ENCODE measurements around the gene ATG4B.

ATG4B gene

DNA sequence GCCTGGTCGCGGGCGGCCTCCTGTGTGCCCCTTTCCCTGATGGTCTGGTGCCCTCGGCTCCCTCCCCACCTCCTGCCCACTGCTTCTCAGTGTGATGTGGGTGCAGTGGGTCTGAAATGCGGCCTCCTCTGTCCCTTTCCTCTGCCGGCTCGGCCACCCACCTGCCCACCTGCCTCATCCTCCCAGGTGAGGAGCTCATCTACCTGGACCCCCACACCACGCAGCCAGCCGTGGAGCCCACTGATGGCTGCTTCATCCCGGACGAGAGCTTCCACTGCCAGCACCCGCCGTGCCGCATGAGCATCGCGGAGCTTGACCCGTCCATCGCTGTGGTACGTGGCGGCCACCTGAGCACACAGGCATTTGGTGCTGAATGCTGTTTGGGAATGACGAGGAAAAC lies 30.9 kb downstream of the ATG4B start:
- DNase-seq = no peak

DNA sequence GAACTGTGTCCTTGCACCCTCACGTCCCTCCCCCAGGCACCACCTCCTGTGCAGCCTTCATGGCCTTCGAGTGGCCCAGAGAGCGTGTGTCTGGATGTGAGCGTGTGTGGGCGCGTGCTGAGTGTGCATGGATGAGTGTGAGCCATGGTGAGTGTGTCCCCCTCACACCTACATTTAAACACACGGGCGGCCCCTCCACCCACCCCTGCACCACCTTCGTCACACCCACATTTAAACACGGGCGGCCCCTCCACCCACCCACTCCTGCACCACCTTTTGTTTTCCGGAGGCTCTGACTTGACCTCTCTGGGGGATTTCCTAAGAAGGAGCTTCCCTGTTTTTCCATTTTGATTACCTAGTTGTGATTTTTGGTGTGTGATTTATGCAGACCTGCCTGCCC lies 31.3 kb downstream of the ATG4B start:
- DNase-seq = no peak

DNA sequence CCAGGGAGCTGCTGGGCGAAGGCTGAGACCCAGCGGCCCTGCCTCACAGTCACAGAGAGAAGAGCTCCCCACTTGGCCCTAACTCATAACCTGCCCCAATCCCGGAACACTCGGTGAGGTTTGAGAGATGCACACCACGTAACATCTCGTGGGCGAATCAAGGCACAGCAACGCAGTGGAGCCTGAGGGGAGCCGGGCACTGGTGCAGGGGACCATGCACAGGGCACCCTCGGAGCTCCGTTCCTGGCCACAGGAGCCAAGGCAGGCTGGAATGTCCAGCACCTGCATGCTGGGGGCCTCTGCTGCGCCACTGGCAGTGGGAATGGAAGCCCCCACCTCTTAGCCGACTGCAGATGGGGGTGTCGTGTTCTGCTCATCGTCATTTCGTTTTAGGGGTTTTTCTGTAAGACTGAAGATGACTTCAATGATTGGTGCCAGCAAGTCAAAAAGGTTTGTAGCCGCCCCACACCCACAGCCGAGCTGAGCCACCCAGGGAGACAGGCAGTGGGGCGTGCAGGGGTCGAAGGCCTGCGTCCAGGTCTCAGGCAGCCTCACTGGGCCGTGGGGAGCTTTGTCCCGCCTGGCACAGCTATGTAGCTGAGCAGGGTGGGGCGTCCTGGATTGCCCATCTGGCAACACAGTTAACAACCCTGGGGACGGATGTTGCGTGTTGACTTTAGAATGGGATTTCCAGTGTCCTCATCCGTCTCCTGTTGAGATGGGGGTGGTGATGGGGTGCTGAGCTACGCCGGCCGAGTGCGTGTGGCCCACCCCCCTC lies 33.0 kb downstream of the ATG4B start:
- no peak for DNase-seq

DNA sequence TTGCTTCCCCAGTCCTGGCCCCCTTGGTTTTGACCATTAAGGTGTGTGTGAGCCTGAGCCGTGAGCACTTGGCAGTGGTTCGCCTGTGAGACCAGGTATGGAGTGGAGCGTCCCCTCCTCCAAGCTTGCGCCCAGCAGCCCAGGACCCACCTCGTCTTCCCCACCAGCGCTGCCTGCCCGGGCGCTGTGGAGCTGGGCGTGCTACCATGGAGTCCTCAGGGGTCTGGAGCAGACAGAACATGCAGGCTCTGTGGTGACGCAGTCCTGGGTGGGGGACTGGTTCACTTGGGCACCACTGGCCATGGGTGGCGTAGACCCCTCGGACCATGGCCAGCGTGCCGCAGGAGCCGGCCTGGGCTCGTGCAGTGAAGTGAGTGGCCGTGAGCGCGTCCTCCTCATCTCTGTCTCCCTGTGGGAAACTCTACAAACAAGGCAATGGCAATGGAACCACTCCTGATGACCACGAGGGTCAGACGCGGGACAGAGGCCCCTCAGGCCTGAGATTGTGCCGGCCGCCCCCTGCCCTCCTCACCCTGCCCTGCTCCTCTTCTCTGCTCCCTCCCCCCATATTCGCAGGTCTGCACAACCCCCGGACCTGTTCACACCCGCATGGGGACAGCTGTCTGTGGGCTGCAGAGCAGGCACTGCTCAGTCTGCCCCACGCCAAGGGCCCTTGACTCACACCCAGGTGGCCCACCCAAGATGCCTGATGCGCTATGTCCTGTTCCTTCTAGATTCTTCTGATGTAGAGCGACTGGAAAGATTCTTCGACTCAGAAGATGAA lies 34.2 kb downstream of the ATG4B start:
- DNase-seq = no peak

DNA sequence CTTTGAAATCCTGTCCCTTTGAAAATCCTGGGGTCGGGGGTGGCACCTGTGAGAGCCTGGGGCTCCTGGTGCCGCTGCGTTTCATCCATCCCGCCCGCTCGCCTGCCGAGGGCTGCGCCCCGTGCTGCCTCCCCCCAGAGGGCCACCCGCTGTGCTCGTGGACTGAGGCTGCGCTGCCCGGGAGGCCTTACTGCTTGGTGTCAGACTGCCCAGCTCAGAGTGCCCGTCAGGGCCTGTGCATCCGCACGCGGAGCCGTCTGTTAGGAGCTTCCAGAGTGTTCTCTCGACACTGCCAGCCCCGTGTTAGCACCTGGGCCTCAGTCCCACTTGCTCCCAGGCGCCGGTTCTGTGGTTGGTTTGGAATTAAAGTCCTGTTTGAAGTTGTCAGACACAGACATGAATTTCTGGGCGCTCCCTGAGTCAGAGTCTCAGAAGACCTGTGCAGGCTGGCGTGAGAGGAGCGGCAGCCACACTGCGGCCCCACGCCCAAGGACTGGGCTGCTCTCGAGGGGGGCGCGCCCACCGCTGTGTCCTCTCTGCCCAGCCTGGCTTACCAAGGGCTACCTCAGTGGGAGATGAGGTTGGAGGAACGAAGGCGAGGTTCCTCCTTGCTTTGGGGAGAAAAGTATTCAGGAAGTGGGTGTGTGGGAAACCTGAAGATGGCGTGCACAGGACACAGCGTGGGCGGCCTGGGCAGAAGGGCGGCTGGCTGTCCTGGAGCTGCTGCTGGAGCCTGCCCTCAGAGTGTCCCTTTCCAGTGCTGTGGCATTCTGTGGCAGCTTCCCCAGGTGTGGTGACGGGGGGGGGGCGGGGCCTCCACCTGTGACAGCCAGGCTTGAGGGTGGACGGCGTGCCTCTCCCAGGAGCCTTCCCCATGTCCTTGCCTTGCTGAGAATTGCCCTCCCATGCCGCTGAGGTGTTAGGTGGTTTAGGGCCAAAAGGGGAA lies 35.0 kb downstream of the ATG4B start:
- DNase-seq = no peak

DNA sequence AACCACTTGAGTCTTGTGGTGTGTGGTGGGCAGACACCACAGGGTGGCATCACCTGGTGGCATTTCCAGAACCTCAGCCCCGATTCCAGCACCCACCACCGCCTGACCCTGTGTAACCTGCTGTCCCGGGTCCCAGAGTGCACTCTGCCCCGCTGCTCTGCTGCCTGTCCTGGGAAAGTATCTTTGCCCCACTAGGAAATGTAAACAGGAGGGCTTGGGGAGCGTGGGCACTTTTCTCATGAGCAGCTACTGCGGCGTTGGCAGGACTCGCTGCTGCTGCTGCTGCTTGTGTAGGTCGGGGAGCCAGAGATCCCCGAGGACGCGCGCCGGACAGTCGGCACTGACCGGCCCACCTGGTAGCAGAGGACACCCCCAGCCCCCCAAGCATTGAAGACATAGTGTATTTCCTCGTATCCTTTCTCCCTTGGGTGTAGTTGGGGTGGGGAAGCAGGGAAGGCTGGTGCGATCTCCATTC lies 35.7 kb downstream of the ATG4B start:
- no peak for DNase-seq

DNA sequence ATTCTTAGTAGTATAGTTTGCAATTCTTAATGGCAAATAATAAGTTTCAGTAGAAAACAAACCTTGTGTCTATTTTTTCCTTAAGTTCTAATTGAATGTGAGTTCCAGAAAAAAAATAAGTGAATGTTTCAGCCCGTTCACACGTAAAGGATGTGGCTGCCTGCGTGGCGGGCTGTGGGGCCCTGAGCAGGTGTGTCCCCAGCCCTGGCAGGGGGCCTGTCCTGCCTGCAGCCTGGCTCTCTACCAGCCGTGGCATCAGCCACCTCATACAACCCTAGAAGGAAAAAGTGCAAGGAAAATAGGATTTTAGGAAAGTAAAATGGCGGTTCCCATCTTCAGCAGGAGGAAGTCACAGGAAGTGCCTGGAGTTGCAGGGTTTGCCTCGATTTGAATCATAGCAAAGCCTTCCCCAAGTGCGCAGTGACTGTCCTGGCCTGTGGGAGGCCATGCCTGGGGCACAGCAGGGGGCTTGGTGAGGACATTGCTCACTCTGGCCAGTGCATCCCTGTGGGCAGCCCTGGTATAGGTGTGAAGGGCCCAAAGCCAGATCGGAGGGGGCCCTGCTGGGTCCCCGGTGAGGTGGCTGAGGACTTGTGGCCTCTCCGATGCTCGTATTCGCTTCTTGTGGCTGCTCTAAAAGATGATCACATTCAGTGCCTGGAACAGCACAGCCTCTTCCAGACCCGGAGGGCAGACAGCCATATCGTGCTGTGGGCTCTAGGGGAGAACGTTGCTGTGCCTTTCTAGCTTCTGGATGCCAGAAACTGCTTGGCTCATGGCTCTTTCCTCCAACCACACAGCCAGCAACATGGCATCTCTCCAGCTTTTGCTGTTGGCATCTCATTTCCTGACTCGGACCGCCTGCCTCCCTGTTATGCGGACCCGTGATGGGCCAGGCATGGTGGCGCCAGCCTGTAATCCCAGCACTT lies 36.6 kb downstream of the ATG4B start:
- no peak for DNase-seq

DNA sequence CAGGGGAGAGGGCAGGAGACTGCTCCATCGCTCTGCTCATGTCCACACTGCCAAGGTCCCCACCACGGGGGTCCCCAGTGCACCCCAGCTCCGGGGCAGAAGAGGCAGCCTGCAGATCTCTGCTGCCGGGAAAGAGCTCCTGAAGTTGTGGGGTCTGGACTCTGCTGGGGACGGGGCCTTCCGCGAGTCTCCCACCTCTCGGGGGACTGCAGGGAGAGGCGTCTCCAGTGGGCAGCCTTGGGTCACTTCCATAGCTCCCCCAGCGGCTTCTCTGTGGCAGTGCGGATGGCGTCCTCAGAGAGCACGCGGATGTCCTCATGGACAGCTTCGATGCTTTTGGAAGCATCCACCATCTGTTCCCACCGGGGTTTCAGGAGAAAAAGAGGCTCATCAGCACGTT lies 38.4 kb downstream of the ATG4B start:
- DNase-seq = no peak

DNA sequence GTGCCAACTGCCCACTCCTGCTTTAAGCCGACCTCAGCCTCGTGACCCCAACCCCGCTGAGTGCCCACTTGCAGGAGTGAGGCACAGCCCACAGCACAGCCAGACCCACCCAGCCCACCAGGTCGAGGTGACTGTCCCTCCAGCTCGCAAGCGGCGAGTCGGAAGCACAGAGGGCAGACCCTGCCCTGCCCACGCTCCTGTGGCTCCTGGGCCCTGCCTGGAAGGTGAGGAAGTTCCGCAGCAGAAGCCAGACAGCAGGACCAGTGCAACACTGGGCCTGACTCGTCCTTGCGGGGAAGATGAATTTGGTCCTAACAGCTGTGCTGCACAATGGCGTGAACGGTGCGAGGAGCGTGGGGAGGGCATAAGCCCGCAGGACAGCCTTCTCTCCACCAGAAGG lies 39.2 kb downstream of the ATG4B start:
- no peak for DNase-seq

DNA sequence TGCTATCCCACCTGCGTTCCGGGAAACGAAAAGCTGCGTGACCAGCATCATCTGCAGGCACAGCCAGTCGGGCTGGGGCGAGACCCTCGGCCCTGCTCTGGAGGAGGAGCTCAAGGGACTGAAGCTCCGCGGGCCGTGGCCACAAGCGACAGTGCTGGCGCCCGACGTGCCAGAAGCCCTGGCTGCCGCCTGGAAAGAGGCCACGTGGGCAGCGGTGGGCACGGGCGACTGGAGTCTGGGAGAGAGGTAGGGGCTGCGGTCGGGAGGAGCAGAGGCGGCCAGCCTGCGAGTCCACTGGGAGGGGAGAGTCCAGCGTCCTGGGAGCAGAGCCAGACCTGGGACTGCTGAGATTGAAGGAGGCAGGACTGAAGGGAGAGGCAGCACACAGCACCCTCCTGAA lies 39.9 kb downstream of the ATG4B start:
- no peak for DNase-seq

DNA sequence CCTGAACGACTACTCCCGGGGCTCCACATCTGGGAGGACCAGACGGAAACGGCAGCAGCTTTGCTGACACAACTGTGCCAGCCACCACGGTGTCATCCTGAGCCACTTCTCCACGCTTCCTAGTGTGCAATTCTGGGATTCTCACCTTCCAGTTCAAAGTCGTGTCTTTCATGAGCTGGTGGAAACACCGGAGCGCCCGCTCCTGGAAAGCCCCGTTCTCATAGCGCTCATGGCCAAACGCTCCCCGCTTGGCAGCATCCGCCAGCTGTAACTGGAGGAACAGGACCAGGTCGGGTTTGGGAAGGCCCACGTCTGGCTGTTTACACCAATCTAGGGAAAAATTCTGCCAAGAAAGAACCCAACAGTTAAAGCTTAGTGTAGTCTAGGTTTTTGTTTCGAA lies 40.8 kb downstream of the ATG4B start:
- DNase-seq = no peak

DNA sequence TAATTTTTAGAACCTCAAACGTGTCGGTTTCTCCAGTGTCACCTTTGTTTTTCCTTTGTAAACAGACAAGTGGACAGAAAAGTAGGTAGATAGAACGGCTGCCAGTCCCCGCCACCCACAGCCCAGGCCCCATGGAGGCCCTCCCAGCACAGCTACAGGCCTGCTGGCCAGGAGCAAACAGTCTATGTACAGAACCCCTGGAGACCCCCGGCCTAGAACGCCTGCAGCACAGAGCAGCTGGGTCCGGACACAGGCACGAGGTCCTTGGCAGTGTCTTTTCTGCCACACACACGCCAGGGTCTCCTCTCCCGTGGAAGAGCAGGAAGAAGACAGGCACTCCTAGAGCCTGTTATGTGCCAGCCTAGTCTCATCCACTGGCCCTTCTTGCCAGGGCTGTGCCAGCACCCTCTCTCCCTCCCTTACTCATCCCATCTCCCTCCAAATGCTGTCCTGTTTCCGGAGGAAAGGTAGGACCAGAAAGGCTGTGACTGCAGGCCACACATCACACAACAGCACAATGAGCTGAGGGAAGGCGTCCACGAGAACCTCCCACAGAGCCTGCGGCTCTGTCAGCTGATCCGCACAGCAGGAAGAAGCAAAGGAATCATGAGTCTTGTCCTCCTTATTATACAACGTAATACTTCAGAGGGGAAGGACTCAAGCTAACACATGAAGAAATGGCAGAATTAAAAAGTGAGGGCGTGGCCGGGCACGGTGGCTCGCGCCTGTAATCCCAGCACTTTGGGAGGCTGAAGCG lies 41.5 kb downstream of the ATG4B start:
- no peak for DNase-seq

DNA sequence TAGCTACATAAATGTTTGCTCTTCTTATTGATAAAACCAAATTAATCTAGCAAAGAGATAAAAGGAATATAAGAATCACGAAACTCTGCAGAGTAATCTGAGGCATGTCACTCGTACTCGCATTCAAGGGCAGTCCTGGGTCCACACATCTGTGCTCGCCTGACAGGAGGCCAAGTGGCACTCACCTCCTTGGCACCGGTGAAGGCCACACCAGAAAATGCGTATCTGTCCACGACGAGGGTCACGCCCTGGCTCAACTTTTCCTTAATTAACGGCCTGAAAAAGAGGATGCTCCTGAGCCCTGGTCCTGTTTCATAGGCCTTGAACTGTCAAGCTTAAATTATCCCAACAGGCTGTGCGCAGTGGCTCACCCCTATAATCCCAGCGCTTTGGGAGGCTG lies 42.6 kb downstream of the ATG4B start:
- no peak for DNase-seq

DNA sequence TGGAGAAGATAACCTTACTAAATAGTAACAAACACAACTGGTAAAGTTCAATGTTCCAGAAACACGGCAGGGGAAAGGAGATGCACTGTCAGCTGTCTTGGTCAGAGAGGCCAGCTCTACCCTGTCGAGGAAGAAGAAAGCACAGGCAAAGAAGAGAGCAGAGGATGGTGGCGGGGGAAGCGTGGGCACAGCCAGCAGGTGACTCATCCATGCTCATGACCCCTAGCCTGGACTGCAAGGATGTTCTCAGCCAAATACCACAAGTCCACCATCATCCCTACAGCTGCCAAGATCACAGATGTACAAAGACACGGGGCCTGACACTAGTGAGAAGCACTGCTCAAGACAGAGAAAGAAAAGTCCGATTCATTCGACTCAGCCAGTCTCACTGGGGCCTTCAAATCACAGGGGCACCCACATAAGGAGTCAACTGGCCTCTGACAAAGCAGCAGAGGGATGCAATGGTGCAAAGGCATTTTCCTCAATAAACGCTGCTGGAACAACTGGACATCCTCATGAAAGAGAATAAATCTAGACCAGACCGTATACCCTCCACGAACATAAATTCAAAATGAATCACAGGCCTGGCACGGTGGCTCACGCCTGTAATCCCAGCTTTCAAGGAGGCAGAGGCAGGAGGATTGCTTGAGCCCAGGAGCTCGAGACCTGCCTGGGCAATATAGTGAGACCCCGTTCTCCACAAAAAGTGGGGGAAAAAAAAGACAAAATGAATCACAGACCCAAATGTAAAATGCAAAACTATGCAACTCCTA lies 43.5 kb downstream of the ATG4B start:
- no peak for DNase-seq

DNA sequence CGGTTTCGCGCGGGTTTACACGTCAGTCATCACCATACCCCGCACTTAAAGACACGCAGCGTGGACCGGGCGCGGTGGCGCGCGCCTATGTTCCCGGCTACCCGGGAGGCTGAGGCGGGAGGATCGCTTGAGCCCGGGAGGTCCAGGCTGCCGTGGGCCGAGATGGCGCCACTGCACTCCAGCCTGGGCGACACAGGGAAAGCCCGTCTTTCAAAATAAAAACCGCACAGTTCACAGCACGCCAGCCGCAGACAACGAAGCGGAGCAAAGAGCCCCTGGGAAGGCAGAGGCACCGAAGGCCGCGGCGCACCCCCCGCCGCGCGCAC lies 48.8 kb downstream of the ATG4B start:
- DNase-seq = no peak

DNA sequence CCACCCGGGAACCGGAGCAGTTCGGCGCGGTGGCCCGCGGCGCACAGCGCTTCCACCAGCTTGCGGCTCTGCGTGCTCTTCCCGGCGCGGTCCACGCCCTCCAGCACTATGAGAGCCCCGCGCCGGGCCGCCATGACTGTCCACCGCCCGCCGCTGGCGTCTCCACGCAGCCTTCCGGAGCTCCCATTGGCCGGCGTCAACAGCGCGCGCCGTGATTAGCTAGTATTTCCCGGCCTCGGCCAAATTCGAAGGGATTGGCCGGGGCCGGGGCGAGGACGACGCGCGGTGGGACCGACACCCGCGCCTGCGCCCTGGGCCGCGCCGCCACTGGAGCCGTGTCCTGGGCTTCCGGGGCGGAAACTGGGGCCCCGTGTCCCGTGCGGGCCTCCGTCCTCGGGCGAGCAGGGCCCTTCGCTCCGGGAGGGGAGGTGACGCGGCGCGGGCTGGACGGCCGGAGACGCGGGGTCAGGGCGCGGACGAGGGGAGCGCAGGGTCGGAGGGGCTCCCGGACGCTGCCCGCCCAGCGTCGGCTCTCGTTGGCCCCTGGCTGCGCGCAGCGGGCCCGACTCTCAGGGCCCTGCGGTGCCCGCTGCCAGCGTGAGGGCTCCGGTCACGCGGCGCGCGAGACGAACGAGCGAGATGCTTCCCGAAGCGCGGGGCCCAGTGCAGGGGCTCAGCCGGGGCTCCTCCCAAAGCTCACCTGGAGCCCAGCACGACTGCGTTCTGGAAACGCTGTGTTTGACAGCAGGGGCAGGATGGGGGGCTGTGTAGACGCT lies 49.3 kb downstream of the ATG4B start, which contains the start of gene DTYMK:
TSS of gene DTYMK (minus strand) at position 166 of the 776 bp plus-strand sequence. CDS start at position 134, 32 bp downstream.
- DNase-seq = peak; percentile 97

DNA sequence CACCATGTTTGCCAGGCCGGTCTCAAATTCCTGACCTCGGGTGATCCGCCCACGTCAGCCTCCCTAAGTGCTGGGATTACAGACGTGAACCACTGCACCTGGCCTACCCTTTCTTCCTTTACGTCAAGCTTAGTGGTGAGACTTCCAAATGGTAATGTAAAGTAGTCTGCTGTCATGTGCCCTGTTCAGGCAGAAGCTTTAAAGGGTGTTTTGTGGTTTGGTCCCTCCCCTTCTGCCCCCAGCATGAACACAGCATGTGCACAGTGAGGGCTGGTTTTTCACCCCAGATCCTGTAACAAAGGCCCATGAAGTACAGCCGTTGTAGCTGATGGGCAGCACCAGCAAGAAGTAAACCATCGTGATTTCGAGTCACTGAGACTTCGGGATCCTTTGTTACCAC lies 51.8 kb downstream of the ATG4B start:
- DNase-seq = no peak

DNA sequence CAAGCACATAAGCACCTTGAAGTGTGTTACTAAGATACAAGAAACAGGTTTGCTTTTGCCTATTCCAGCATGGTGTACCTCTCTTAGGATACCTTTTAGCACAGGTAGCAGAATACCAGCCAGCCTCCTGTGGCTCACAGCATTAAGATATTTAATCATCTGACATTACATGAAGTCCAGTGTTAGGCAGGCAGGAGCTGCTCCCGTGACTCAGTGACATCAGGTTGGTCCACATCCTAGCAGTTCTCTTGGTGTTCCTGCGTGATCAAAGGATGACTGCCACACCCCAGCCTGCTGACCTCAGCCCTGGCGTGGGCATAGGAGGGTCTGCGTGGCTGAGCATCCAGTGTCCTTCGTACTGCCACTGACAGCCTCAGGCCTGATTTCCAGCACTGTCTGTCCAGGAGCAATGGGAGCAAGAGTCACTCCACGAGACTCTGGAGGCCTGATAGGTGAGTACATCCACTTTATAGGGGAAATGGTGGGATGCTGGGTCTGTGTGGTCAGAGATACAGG lies 52.8 kb downstream of the ATG4B start:
- no peak for DNase-seq

DNA sequence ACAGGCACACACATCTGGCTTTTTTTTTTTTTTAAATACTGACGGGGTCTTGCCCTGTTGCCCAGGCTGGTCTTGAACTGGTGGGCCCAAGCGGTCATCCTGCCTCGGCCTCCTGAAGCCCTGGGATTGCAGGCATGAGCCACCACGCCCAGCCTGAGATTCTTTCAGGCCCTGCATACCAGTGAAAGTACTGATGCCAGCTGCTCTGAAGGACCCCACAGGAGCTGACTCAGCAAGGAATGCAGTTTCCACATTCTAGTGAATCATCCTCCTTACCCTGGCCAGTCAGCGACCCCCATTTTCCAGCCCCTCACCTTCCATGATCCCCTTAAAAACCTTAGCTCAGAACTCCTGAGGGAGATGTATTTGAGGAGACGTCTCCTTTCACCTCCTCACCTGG lies 55.0 kb downstream of the ATG4B start:
- no peak for DNase-seq
